HG02870 (cell line): Measurements from ENCODE around the gene ICAM3.

Experiments used
- ATAC-seq: cut with Tn5 transposase; IDR thresholded peaks from one replicate; pipeline ENCODE4 v1.9.1; 2021; ENCODE audit warnings: mild to moderate bottlenecking, moderate library complexity; ENCODE audit not compliant: unreplicated experiment

Gene ICAM3

GRCh38 chr19:10320602-10321416, 18.6 kb downstream of the ICAM3 start:
- ATAC-seq: no peak

- no peak for ATAC-seq
Measured at GRCh38 chr19:10318807-10319682, 20.4 kb downstream of the ICAM3 start.

- no peak for ATAC-seq
Measured at GRCh38 chr19:10317857-10318462, 21.5 kb downstream of the ICAM3 start.

- no peak for ATAC-seq
Measured at GRCh38 chr19:10317045-10317856, 22.2 kb downstream of the ICAM3 start.

GRCh38 chr19:10316229-10317044, 23.0 kb downstream of the ICAM3 start:
- no peak for ATAC-seq

- peak; percentile 54 for ATAC-seq
Measured at GRCh38 chr19:10315335-10316214, 23.8 kb downstream of the ICAM3 start, which contains the start of gene FDX2. Gene FDX2 (minus strand): TSS chr19:10316015. CDS start chr19:10315996, 19 bp downstream.

- no peak for ATAC-seq
Measured at GRCh38 chr19:10309423-10309822, 30.0 kb downstream of the ICAM3 start, which contains the start of gene ZGLP1. Gene ZGLP1 (minus strand): TSS chr19:10309815.

- no peak for ATAC-seq
Measured at GRCh38 chr19:10306327-10306726, 33.1 kb downstream of the ICAM3 start.

- ATAC-seq: no peak
Measured at GRCh38 chr19:10305139-10305806, 34.2 kb downstream of the ICAM3 start.

GRCh38 chr19:10299545-10300458, 39.6 kb downstream of the ICAM3 start:
- no peak for ATAC-seq

- ATAC-seq: no peak
Measured at GRCh38 chr19:10295847-10296591, 43.4 kb downstream of the ICAM3 start.

- no peak for ATAC-seq
Measured at GRCh38 chr19:10295305-10295846, 44.0 kb downstream of the ICAM3 start.

- no peak for ATAC-seq
Measured at GRCh38 chr19:10294368-10294697, 45.1 kb downstream of the ICAM3 start.

GRCh38 chr19:10293637-10294367, 45.6 kb downstream of the ICAM3 start:
- no peak for ATAC-seq

GRCh38 chr19:10292789-10293636, 46.4 kb downstream of the ICAM3 start:
- ATAC-seq: no peak
